Pons (tissue), 1 donor: ENCODE data around the gene SASH1.
"Not testable (repeated sequence)": the region's sequence is repeated elsewhere in the genome, so short reads cannot be mapped to it uniquely, and the experiment has no call there.

Source experiments
- DNase-seq: peaks from one replicate; pipeline ENCODE4 v3.0.0-alpha.2; 2016; ENCODE audit warnings: low spot score

SASH1 gene

DNA sequence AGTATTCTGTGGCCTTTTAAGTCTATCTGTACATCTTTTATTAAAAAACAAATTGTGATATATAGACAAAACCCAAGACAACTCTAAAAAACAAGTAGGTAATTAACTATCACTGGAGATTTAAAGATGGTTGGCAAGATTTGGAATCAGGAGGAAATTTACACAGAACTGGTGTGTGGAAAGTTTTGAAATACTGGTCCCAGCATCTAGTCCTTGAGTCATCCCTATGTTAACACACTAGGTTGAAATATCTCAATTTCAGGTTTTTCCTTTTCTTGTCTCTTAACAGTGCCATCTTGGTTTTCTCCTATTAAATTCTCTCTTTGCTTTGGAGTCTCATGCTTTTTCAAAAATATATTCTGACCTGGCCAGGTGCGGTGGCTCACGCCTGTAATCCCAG, 27.5 kb downstream of the SASH1 start:
- DNase-seq: no peak

DNA sequence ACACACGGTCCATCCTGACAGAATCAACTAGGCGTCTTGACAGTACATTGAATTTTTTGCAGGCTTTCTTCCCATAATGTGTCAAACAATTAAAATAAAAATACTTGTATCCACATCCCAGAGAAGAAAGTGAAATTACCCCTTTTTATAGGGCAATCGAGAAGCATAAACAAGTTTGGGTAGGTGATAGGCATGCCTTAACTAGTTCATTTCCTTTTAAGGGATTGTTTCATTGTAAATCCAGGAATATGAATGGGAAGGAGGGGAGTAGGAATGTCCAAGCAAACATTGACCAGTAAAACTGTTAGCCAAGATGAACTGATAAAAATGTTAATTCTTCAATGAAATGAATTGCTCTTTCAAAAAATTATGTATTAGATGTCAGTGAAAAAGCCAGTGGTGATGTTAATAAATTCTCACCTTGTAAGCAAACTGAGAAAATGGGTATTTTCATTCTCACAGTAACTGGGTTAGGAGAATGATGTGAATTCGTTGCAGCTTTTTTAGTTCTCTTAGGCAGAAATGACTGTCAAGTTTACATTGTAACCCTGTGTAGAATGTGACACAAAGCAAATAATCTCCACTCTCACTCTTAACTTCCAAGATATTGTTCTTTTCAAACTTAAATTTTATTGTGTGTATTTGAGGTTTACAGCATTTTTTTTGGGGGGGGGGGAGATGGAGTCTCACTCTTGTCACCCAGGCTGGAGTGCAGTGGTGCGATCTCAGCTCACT, 31.6 kb downstream of the SASH1 start:
- no peak for DNase-seq

DNA sequence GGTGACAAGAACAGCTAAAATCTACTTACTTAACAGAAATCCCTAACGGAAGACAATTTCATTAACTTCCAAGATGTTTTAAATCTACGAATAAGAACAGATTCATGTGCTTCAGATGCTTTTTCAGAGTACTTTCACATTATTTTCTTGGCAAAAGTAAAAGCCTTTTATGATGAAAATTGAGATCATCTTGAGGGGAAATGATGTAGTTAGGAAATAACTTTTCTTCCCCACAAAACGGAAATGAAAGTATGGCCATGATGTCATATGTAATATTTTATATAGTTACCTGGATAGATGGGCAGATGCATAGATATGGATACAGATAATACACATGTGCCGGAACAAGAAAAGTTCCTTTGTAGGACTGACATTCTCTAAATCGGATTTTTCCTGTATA, 32.8 kb downstream of the SASH1 start:
- no peak for DNase-seq

DNA sequence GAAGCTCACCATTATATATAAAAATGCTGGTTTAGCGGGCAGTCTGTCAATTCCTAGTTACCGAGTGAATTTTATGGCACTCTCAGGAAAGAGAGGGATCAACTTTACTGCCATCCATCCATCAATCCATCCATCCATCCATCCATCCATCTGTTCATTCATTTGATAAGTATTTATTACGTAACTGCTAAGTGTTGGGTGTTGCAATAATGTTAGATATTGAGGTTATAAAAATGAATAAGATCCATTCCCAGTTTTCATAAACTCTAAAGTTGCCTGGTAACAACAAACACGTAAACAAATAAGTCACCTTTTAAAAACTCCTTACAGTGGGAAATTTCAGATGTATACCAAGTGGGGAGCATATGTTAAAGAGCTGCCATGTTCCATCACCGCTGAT, 36.8 kb downstream of the SASH1 start:
- no peak for DNase-seq

DNA sequence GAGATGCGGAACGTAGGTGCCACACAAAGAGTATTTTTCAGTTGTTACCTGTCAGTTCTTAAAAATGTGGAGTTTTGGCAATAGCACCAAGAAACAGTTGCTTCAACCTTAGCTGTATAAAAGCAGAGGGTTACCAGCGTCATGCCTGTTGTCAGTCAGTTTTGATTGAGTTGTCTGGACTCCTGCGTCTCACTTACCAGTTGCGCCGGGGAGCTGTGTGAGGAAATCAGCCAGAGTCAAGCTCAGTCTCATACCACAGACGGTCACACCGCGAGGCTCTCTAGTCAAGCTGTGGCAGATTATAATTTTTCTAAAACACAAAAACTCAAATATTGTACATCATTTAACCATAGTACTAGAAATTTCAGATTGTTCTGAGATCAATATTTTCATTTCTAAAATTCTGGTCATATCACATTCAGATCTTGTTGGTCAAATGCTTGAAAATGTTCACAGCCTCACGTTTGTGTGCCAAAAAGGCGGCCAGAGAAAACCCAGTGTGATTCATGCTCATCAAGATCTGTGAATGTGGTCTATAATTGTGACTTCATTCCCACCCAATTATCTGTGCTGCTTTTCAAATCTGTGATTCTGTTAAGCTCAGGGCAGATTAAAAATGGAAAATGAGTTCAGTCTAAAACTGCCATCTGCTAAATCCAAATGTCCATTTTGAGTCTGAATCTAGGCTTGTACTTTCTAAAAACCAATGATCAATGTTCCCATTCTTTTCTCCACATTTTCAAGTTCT, 37.5 kb downstream of the SASH1 start:
- no peak for DNase-seq

DNA sequence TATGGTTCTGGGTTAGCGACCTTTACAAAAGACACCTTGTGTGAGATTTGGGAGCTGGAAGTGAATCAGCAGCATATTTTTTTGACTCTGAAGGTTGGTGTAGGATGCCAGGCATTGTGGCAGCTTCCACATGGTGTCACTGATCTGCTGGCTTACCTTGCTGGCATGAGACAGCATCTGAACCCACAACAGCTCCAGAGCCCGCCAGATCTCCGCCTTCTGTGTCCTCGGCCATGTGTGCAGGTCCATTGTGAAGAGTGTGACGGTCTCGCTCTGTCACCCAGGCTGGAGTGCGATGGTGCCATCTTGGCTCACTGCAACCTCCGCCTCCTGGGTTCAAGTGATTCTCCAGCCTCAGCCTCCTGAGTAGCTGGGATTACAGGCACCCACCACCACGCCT, 39.4 kb downstream of the SASH1 start:
- DNase-seq: not testable (repeated sequence)

DNA sequence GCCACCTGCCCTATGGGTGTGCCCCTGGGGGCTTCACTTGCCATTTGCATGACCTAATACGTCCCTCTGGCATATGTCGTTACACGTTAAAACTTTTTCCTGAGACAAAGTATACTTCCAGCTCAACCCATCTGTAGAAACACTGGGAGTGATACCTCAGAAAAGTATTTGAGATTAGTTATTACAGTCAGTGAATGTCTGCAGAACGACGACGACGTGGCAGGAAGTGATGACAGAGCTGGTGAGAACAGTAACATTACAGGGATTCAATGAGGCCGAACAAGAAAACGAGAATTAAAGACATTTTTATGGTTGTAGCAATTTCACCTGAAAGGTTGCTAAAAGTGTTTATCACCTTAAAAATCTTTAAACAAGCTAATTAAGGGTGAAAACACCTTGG, 40.2 kb downstream of the SASH1 start:
- no peak for DNase-seq

DNA sequence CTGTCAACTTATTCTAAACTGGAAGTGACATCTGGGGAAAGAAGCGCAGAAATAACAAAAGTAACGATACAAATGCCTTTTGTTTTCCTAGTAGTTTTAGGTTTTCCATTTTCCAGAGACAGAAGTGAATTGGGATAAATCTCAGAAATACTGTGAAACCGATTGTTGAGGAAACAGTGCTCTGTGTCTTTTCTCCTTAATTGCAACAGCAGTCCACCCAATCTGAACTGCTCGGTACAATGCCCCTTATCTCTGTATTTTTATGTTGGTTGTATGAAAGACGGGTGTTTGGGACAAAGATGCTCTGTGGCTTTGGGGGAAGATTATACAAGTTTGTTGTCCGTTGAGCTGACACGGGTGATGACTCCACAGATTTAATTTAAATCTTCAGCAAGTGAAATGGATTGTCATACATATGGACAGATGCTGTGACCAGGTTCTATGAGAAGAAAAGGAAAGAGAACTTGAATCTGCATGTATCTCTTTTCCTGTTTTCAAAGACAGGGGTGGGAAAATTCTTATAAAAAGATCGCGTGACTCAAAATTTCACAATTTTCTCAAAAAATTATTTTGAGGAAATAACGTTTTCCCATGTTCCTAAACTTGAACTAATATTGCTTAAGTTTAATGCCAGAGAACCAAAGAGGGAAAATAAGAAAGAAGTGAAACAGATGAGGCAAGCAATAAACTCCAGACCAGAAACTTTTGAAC, 41.2 kb downstream of the SASH1 start:
- peak; percentile 90 for DNase-seq

DNA sequence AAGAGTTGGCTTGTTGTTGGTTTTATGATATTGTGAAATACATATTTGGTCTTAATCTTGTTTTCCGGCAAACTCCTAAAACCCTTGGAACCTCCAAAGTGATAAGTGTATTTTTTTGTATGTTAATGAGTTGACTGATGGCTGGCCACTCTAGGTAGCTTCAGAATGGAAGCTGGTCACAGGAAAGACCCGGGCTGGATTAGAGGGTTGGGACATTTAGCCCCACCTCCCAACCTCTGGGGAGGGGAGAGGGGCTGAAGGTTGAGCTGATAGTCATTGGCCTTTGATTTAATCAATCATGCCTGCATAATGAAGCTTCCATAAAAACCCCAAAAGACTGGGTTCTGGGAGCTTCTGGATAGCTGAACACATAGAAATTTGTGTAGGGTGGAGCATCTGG, 42.7 kb downstream of the SASH1 start:
- DNase-seq: no peak

DNA sequence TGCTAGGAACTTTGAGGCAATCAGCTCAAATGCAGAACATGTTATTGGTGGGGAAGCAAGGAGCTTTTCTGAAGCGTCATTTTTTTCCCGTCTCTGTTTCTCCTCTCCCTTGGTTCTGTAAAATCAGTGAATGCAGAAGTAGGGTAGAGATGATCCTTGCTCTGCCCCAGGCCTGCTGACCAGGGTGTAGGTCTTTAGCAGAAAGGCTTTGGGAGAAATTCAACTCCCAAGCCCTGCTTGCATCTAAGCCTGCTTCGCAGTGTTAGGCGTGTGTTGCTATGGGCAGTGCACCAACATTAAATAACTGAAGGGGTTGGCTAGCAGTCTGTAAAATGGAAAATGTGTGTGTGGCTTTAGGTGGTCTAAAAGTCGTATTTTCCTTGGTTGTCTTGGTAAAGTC, 45.9 kb downstream of the SASH1 start:
- DNase-seq: peak; percentile 4

DNA sequence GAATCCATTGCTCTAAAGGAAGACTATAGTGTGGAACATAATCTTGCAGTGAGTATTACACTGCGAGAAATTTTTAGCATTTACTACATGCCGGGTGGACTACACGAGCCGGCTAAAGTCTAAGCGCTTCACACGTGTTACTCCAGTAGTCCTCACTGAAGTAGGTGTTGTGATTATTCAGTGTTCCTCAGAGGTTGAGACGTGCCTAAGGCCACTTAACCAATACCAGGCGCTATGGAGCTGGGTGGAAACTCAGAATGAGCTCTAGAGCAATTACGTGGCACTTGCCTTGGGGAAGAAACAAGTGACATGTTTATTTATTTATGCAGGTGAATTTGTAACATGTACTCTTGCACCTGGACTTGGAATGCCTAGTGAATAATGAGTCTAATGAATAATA, 46.4 kb downstream of the SASH1 start:
- DNase-seq: no peak

DNA sequence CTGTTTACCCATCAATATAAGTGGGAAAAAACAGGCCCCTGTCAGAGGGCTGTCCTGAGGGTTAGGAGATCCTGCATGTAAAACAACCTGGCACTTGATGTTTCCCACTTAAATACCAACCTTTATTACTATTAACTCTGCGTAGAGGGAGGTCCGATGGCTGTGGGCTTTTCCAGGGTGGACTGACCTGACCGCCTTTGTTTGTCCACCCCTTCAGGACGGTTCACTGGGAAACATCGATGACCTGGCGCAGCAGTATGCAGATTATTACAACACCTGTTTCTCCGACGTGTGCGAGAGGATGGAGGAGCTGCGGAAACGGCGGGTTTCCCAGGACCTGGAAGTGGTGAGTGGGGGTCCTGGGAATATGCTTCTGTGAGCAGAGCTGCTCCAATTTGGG, 47.3 kb downstream of the SASH1 start:
- DNase-seq: no peak

DNA sequence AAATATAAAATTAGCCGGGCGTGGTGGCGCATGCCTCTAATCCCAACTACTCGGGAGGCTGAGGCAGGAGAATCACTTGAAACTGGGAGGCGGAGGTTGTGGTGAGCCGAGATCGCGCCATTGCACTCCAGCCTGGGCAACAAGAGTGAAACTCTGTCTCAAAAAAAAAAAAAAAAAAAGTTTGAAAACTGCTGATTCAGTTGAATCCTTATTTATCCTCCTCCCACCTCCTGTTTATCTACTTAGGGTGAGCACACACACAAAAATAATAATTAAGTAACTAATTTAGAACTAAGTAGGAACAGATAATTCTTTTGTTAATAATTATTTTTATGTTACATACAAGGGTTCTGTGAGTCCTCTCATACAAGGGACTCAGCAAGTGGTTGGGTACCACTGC, 49.5 kb downstream of the SASH1 start:
- DNase-seq: not testable (repeated sequence)

DNA sequence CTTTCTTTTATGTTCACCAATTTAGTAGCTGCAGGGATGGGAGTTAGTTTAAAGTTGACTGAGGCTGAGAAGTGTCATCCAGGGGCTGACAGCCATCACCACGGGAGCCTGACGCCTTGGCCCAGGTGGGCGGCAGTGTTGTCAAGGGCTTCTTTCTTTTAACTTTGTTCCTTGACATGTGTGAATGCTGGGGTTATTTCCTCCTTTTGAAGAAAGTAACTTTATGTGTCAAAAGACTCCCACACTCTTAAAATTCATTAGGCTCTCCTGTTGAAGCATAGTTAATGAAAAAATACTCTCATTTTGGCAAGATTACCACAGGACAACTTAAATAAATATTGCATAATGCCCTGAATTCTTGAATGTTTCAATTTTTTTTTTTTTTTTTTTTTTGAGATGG, 50.0 kb downstream of the SASH1 start:
- DNase-seq: no peak

DNA sequence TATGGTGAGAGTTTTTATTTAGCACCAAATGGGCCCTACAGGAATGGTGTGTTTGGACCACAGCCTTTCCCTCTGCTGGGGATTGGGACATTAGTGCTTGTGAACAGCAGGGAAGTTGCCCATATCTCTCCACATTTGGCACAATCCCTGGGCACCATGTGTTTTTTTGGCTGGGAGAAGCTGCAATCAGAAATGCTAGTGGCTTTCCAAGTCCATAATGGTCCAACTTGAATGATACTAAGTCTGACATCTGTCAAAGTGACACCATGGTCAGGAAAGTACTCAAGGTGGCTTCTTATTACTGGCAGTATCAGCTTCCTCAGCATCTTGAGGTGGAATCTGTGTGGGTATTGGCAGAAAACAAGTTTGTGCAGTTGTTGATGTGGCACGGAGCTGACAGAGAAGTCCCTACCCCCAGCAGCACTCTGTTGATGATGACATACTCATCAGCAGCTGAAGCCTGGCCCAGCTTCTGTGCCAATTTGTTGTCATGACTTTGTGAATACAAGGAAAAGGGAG, 53.0 kb downstream of the SASH1 start:
- peak; percentile 73 for DNase-seq

DNA sequence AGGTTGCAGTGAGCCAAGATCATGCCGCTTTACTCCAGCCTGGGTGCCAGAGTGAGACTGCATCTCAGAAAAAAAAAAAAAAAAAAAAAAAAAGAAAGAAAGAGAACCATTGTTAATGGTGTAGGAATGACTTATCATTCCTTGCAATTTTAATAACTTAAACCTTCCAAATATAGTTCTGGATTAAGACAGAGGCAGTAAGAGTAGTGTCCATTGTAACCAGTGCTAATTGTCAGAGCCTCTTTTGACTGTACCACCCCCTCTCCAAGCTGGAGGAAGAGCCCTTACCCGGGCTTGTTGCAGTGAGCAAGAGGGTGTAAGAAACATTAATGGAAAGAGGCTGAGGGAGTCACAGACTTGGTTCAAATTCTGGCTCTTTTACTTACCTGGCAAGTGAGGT, 53.8 kb downstream of the SASH1 start:
- DNase-seq: no peak

DNA sequence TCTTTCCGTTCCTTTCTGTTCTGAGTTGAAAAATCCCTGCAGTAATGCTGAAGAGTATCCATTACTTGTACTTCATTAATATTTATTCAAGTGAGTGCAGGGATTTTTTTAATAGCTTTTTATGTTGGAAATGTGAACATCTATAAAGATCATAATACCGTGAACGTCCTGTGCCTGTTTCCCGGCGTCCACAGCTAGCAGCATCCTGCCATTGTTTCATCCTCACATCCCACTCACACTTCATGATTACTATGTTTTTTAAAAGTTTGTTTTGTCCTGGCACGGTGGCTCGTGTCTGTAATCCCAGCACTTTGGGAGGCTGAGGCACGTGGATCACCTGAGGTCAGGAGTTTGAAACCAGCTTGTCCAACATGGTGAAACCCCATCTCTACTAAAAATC, 54.3 kb downstream of the SASH1 start:
- no peak for DNase-seq

DNA sequence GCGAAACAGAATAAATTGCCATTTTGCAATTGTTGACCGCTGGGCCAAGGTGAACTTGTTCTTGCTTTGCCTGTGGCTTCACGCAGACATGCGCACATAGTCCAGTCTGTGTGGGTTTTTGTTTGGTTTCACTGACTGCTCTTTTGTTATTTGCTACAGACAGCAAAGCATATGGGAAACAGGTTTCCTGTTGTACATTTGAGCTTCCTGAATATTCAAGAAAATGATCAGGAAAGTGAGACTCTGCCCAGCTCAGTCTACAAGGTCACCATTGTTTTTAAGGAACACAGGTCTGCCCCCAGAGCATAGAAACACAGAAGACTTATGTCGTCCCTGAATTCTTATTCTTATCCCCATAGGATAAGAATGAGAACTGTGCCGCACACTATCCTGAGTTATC, 55.6 kb downstream of the SASH1 start:
- DNase-seq: peak; percentile 91

DNA sequence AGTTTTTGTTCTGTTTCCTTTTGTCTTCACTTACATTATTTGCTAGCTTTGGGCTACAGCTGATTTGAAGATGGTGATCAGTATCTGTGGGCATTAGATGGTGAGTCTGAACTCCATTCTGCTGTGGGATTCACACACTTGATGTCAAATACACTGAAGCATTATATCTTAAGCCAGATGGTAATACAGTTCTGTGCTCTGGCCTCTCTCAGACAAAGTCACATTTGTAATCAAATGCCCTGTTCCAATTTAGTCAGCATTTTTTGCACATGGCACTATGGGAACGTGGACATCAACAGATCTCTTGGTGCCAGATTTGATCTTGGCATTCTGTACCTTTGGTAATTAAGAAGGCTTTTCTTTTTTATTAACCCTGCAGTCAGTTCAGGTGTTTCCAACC, 56.0 kb downstream of the SASH1 start:
- peak; percentile 95 for DNase-seq

DNA sequence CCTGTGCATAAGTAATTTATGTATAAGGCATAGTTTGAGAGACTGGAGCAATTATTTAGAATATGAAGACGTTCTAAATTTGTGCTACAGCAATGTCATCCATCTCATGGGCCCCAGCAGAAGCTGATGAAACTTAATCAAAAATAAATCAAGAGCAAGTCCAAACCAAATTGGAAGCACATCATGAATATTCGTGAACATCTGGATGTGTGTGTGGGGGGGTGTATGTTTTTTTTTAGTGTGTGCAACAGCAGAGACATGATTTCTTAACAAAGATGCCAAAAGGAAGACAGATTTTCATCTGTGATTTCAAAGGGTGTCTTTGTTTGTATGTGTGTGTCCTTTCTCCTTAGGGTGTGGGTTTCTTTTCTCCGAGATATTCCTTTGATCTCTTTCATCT, 58.9 kb downstream of the SASH1 start:
- no peak for DNase-seq

DNA sequence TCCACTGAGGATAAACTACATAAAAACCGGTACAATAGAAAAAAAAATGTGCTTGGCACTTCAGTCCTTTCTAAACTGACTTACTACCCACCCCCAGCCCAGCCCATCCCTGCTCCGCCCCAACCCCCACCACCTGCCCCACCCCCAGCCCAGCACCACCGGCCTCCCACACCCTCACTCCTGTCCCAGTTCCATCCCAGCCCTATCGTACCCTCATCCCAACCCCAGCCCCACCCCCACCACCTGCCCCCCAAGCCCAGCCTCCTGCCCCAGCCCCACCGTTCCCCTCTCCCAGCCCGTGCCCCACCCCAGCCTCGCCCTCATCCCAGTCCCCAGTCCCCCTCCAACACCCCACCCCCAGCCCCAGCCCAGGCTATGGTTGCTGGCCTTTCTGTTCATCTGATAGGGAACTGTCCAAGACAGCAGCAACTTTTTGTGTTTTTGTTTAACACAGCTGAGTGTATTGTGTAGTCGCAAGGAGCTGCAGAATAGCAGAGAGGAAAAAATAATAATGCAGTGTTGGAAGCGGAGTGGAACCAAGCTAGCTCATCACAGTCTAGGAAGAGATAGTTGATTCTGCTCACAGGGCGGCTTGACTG, 61.9 kb downstream of the SASH1 start:
- DNase-seq: no peak

DNA sequence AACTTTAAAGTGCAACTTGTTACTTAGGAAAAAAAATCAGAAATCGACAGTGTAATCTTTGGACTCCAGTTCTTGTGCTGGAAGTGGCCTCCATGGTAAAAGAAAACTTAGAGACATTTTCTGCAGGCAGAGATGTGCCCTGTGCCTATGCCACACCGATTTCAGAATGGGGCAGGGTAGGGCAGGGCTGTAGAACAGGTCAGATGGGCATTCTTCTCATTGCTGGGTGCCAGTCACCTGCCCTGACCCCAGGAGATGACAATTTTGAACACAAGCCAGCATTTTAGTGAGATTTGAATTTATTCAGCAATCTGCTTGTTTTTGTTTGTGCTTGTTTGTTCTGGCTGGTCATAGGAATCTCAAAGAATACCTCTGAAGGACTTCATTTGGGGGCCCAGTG, 63.3 kb downstream of the SASH1 start:
- DNase-seq: no peak
